MCF 10A (cell line): Measurements from ENCODE around the gene ASPG. TPM values are rescaled to one million over a fixed set of nuclear protein-coding genes. Genes with fewer than 3 reads are reported as not detected.

Experiments used
- BruUV-seq: library from RNA; stranded (reverse); fragments of 400-500 nt; replicated peaks from 2 replicates; lab custom pipeline; 2021; lab: Mats Ljungman, UMichigan
- CTCF ChIA-PET: fragments of 300-600 bp; sonication (Branson Sonifier 250); formaldehyde crosslinking; extraction: SDS; loops from one replicate; lab custom pipeline; 2021; ENCODE audit warnings: antibody characterized with exemption, inconsistent platforms; lab: Yijun Ruan, JAX
- POLR2A ChIA-PET: fragments of 300-600, 350-650 bp; sonication (Branson Sonifier 250); formaldehyde crosslinking; extraction: SDS; loops from one replicate; lab custom pipeline; 2020; ENCODE audit warnings: antibody characterized with exemption, inconsistent platforms; lab: Yijun Ruan, JAX
- DNase-seq: peaks from one replicate; pipeline ENCODE4 v3.0.0-alpha.2; 2018; ENCODE audit not compliant: unreplicated experiment
- H3K27ac Mint-ChIP-seq: one replicate; pipeline ENCODE4 v1.8.0; 2022; ENCODE audit warnings: mild to moderate bottlenecking, low read depth, mixed read lengths; ENCODE audit not compliant: unreplicated experiment
- H3K27me3 Mint-ChIP-seq: one replicate; pipeline ENCODE4 v1.8.0; 2022; ENCODE audit warnings: mixed read lengths; ENCODE audit not compliant: insufficient read depth, unreplicated experiment
- H3K36me3 Mint-ChIP-seq: one replicate; pipeline ENCODE4 v1.8.0; 2022; ENCODE audit warnings: mild to moderate bottlenecking, moderate library complexity, mixed read lengths; ENCODE audit not compliant: insufficient read depth, unreplicated experiment
- H3K4me1 Mint-ChIP-seq: one replicate; pipeline ENCODE4 v1.8.0; 2022; ENCODE audit warnings: mixed read lengths; ENCODE audit not compliant: insufficient read depth, unreplicated experiment
- H3K4me3 Mint-ChIP-seq: one replicate; pipeline ENCODE4 v1.8.0; 2022; ENCODE audit warnings: mild to moderate bottlenecking, moderate library complexity, mixed read lengths; ENCODE audit not compliant: unreplicated experiment
- H3K9me3 Mint-ChIP-seq: one replicate; pipeline ENCODE4 v1.8.0; 2022; ENCODE audit warnings: mixed read lengths; ENCODE audit not compliant: unreplicated experiment
- intact Hi-C: fragments of 100-400 bp; cut with micrococcal nuclease; formaldehyde crosslinking; loops from 2 replicates; pipeline ENCODE4 v1.14.1; 2022
- total RNA-seq: library from RNA; stranded (reverse); gene quantifications from 2 replicates; pipeline ENCODE4 v1.2.3, GENCODE V29; 2022
- TF ChIP-seq, protein P1 (sequence below): fragments of 200-600 bp; IDR thresholded peaks from one replicate; pipeline ENCODE4 v1.8.0; 2022; ENCODE audit warnings: antibody characterized with exemption, mild to moderate bottlenecking; ENCODE audit not compliant: unreplicated experiment

Gene ASPG
- total RNA-seq, 1 experiment from 2014 or later, result 0.12 TPM

DNA sequence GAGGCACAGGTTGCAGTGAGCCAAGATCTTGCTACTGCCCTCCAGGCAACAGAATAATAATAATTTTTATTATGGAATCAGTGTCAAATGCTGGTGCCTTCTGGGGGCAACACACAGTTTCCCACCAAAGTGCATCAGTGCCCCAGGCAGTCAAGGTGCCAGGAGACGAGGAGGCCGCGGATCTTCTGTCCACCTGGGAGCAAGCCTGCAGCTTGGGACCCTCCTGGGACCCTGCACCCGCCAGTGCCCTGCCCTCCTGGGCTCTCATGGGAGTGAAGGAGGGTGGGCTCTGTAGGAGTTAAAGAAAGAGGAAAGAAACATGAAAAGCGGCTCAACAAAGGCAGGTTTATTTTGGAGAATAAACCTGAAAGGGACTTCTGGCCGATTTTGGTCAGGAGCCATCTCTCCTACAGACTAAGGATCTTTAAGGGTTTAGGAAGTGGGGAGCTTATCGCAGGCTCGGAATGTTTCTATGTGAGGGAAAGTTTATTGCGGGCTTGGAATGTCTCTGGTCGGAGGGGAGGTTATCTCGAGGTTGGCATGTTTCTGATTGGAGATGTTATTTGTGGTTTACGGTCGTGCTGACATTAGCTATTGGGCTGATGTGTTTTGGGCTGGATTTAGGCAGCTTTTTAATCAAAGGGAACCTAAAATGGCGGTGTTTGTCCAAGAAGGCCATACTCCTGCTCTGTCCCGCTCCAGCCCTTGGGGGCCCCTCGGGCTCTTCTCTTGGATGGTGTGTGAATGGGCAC, 1.1 kb upstream of the ASPG start:
- no peak overlapping the region for H3K4me3 Mint-ChIP-seq
- H3K27me3 Mint-ChIP-seq, result no peaks in the 10 kb centered on the region
- no TSS peak for BruUV-seq
- POLR2A ChIA-PET, result no interaction called here
- no peak overlapping the region for H3K27ac Mint-ChIP-seq
- intact Hi-C loops, result no loop called here
- no peaks in the 10 kb centered on the region for H3K4me1 Mint-ChIP-seq
- DNase-seq, result no peak
- CTCF ChIA-PET, result interaction anchor here (1.1 to 1.7 kb wide), 2 partner anchors 10 to 479 kb away, joined by 4 to 13 read pairs; no protein-coding TSS in a partner anchor
- H3K36me3 Mint-ChIP-seq, result no peaks in the 10 kb centered on the region
- no peaks in the 10 kb centered on the region for H3K9me3 Mint-ChIP-seq
- TF ChIP-seq, protein P1, sequence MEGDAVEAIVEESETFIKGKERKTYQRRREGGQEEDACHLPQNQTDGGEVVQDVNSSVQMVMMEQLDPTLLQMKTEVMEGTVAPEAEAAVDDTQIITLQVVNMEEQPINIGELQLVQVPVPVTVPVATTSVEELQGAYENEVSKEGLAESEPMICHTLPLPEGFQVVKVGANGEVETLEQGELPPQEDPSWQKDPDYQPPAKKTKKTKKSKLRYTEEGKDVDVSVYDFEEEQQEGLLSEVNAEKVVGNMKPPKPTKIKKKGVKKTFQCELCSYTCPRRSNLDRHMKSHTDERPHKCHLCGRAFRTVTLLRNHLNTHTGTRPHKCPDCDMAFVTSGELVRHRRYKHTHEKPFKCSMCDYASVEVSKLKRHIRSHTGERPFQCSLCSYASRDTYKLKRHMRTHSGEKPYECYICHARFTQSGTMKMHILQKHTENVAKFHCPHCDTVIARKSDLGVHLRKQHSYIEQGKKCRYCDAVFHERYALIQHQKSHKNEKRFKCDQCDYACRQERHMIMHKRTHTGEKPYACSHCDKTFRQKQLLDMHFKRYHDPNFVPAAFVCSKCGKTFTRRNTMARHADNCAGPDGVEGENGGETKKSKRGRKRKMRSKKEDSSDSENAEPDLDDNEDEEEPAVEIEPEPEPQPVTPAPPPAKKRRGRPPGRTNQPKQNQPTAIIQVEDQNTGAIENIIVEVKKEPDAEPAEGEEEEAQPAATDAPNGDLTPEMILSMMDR, result no peak

GRCh38 chr14:104085889-104086201, 345 bp downstream of the ASPG start:
- ChIA-PET POLR2A (no interaction called here), CTCF (no interaction called here)
- no TSS peak for BruUV-seq
- H3K9me3 Mint-ChIP-seq, result no peaks in the 10 kb centered on the region
- TF ChIP-seq, protein P1, result no peak
- no peaks in the 10 kb centered on the region for H3K36me3 Mint-ChIP-seq
- intact Hi-C loops, result no loop called here
- H3K27me3 Mint-ChIP-seq, result no peaks in the 10 kb centered on the region
- H3K27ac Mint-ChIP-seq, result no peak overlapping the region
- H3K4me3 Mint-ChIP-seq, result no peak overlapping the region
- no peaks in the 10 kb centered on the region for H3K4me1 Mint-ChIP-seq
- no peak for DNase-seq

DNA sequence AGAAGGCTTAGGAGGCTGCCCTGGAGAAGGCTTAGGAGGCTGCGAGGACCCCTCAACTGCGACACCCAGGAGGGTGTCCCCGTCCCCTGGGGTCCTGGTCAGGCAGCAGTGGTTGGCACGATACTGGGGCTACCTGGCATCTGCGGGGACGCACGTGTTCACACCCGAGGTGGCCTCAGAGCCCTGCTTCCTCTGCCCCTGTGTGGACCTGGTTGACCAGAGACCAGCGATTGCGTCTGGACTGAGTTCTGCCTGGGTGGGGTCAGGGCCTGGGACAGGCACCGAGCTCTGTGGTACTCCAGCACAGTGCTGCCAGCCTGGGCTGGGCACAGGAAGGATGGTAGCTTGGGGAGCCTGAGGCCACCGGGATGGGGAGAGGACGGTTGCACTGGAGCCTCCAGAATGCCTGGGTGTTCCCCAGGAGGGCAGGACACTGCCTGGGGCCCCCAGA, 735 bp downstream of the ASPG start:
- BruUV-seq, result no TSS peak
- ChIA-PET POLR2A (no interaction called here), CTCF (interaction anchor here (1.3 kb wide), 1 partner anchor 11 kb away, joined by 4 read pairs; no protein-coding TSS in a partner anchor)

More for the DNA sequence above, 735 bp downstream of the ASPG start:
- Mint-ChIP-seq H3K27me3 (no peaks in the 10 kb centered on the region), H3K4me1 (no peaks in the 10 kb centered on the region), H3K36me3 (no peaks in the 10 kb centered on the region), H3K4me3 (no peak overlapping the region), H3K9me3 (no peaks in the 10 kb centered on the region), H3K27ac (no peak overlapping the region)
- DNase-seq, result no peak
- TF ChIP-seq, protein P1, result no peak
- intact Hi-C loops, result no loop called here
